Endothelial cell of coronary artery (primary cell): ENCODE results near the gene CSAG2. TPM values are rescaled to one million over a fixed set of nuclear protein-coding genes. Genes with fewer than 3 reads are reported as not detected.

ENCODE experiments used
- total RNA-seq: library from RNA; depleted of rRNA; stranded (reverse); fragments of >200 nt; gene quantifications from 2 replicates; pipeline ENCODE4 v1.2.3, GENCODE V29; 2014

The CSAG2 gene, protein sequence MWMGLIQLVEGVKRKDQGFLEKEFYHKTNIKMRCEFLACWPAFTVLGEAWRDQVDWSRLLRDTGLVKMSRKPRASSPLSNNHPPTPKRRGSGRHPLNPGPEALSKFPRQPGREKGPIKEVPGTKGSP
- not detected in 2 replicates for total RNA-seq

DNA sequence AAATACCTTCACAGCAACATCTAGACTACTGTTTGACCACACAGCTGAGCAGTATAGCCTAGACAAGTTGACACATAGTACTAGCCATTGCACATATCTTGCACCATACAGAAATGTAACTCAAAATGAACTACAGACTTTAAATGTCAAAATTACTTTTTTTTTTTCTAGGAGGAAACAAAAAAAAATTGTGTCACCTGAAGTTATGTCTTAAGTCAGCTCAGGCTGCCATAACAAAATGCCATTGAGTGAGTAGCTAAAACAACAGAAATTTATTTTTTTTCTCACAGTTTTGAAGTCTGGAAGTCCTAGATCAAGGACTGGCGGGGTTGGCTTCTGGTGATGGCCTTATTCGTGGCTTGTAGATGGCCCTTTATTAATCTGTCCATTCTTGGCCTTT, at the start of gene CSAG2:
CSAG2 (minus strand) TSS at position 101 of the 400 bp plus-strand sequence. CDS start 161 bp downstream, outside the sequence.

GRCh38 chrX:152753686-152754650, 44.9 kb upstream of the CSAG2 start, which contains the start of gene MAGEA2:
TSS of gene MAGEA2 (minus strand) at chrX:152753842. CDS start at chrX:152751363, 2,479 bp downstream.

DNA sequence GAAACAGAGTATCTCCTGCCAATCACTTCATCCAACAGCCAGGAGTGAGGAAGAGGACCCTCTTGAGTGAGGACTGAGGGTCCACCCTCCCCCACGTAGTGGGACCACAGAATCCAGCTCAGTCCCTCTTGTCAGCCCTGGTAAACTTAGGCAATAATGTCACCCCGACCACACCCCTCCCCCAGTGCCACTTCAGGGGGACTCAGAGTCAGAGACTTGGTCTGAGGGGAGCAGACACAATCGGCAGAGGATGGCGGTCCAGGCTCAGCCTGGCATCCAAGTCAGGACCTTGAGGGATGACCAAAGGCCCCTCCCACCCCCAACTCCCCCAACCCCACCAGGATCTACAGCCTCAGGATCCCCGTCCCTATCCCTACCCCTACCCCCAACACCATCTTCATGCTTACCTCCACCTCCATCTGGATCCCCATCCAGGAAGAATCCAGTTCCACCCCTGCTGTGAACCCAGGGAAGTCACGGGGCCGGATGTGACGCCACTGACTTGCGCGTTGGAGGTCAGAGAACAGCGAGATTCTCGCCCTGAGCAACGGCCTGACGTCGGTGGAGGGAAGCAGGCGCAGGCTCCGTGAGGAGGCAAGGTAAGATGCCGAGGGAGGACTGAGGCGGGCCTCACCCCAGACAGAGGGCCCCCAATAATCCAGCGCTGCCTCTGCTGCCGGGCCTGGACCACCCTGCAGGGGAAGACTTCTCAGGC, 24.3 kb upstream of the CSAG2 start, which contains the start of the genes CSAG1 and MAGEA12:
CSAG1 (minus strand) TSS at position 461 of the 715 bp plus-strand sequence. CDS start 1,261 bp downstream, outside the sequence.
MAGEA12 (plus strand) TSS at position 497 of the 715 bp plus-strand sequence. CDS start 2,405 bp downstream, outside the sequence.

DNA sequence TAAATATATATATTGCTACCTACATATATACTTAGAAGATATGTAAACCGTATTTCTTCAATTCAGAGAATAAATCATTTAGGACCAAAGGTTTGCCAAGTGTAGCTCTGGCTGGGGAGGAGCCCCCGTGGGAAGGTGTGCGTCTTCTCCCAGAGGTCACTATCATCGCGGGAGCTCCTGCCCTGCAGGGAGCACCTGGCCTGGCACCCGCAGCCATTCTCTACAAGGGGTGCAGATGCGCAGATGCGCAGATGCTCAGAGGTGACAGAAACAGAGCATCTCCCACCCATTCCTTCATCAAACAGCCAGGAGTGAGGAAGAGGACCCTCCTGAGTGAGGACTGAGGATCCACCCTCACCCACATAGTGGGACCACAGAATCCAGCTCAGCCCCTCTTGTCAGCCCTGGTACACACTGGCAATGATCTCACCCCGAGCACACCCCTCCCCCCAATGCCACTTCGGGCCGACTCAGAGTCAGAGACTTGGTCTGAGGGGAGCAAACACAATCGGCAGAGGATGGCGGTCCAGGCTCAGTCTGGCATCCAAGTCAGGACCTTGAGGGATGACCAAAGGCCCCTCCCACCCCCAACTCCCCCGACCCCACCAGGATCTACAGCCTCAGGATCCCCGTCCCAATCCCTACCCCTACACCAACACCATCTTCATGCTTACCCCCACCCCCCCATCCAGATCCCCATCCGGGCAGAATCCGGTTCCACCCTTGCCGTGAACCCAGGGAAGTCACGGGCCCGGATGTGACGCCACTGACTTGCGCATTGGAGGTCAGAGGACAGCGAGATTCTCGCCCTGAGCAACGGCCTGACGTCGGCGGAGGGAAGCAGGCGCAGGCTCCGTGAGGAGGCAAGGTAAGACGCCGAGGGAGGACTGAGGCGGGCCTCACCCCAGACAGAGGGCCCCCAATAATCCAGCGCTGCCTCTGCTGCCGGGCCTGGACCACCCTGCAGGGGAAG, 5.0 kb upstream of the CSAG2 start, which contains the start of gene MAGEA2B:
MAGEA2B (plus strand) TSS at position 814 of the 973 bp plus-strand sequence. CDS start 2,479 bp downstream, outside the sequence.

DNA sequence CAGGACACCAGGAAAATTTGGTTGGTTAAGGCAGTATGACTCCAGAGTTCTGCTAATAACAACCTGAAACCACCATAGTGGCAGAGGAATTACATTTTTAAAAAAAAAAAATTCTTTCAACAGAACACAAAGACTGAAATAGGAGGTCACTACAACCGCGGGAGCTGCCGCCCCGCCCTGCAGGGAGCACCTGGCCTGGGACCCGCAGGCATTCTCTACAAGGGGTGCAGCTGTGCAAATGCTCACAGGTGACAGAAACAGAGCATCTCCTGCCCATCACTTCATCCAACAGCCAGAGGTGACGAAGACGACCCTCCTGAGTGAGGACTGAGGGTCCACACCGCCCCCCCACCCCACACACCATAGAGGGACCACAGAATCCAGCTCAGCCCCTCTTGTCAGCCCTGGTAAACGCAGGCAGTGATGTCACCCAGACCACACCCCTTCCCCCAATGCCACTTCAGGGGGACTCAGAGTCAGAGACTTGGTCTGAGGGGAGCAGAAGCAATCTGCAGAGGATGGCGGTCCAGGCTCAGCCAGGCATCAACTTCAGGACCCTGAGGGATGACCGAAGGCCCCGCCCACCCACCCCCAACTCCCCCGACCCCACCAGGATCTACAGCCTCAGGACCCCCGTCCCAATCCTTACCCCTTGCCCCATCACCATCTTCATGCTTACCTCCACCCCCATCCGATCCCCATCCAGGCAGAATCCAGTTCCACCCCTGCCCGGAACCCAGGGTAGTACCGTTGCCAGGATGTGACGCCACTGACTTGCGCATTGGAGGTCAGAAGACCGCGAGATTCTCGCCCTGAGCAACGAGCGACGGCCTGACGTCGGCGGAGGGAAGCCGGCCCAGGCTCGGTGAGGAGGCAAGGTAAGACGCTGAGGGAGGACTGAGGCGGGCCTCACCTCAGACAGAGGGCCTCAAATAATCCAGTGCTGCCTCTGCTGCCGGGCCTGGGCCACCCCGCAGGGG, 10.8 kb downstream of the CSAG2 start, which contains the start of gene MAGEA3:
MAGEA3 (plus strand) TSS at position 843 of the 980 bp plus-strand sequence. CDS start 2,039 bp downstream, outside the sequence.

Other genes starting within 250 kb of the CSAG2 start
- not detected in 2 replicates for gene GABRQ, start 71.4 kb downstream of the CSAG2 start, total RNA-seq
- not detected in 2 replicates for gene MAGEA3, start 10.5 kb downstream of the CSAG2 start, total RNA-seq
- not detected in 2 replicates for gene MAGEA2B, start 5.4 kb upstream of the CSAG2 start, total RNA-seq
- not detected in 2 replicates for gene CSAG1, start 24.4 kb upstream of the CSAG2 start, total RNA-seq
- gene MAGEA12, start 24.5 kb upstream of the CSAG2 start, total RNA-seq: not detected in 2 replicates
- gene MAGEA2, start 44.6 kb upstream of the CSAG2 start, total RNA-seq: not detected in 2 replicates
- gene CSAG3, start 49.9 kb upstream of the CSAG2 start, total RNA-seq: not detected in 2 replicates
- not detected in 2 replicates for gene MAGEA6, start 60.4 kb upstream of the CSAG2 start, total RNA-seq
- 21.7 and 26.0 TPM in 2 replicates for gene CETN2, start 121.5 kb upstream of the CSAG2 start, total RNA-seq
- 12.1 and 16.7 TPM in 2 replicates for gene NSDHL, start 121.8 kb upstream of the CSAG2 start, total RNA-seq
- 21.7 and 27.8 TPM in 2 replicates for gene ZNF185, start 188.8 kb upstream of the CSAG2 start, total RNA-seq